Osteocyte (in vitro differentiated cells): ENCODE data around the gene ING5. TPM values are rescaled to one million over a fixed set of nuclear protein-coding genes. Genes with fewer than 3 reads are reported as not detected.

Source experiments
- DNase-seq: peaks from one replicate; pipeline ENCODE4 v3.0.0; 2021; ENCODE audit warnings: mixed read lengths; ENCODE audit not compliant: unreplicated experiment; ENCODE audit errors: extremely low spot score
- H3K27ac Mint-ChIP-seq: one replicate; pipeline ENCODE4 v1.8.0; 2021; ENCODE audit warnings: mild to moderate bottlenecking, mixed read lengths; ENCODE audit not compliant: unreplicated experiment
- H3K27me3 Mint-ChIP-seq: one replicate; pipeline ENCODE4 v1.8.0; 2021; ENCODE audit warnings: mixed read lengths; ENCODE audit not compliant: unreplicated experiment
- H3K36me3 Mint-ChIP-seq: one replicate; pipeline ENCODE4 v1.8.0; 2021; ENCODE audit warnings: mixed read lengths; ENCODE audit not compliant: unreplicated experiment
- H3K4me1 Mint-ChIP-seq: one replicate; pipeline ENCODE4 v1.8.0; 2021; ENCODE audit warnings: mixed read lengths; ENCODE audit not compliant: unreplicated experiment
- H3K4me3 Mint-ChIP-seq: one replicate; pipeline ENCODE4 v1.8.0; 2021; ENCODE audit warnings: mild to moderate bottlenecking, moderate library complexity, mixed read lengths; ENCODE audit not compliant: unreplicated experiment
- H3K9me3 Mint-ChIP-seq: one replicate; pipeline ENCODE4 v1.8.0; 2021; ENCODE audit warnings: mixed read lengths; ENCODE audit not compliant: unreplicated experiment
- total RNA-seq: library from RNA; stranded (reverse); gene quantifications from 2 replicates; pipeline ENCODE4 v1.2.1, GENCODE V29; 2021
- TF ChIP-seq, protein P1 (sequence below): fragments of 200-600 bp; sonication (generic); IDR thresholded peaks from 2 replicates; pipeline ENCODE4 v1.5.0; 2021; ENCODE audit warnings: antibody characterized with exemption, mild to moderate bottlenecking, moderate library complexity

Gene ING5
- total RNA-seq, 1 donor from 2014 or later: 32.0 TPM

DNA sequence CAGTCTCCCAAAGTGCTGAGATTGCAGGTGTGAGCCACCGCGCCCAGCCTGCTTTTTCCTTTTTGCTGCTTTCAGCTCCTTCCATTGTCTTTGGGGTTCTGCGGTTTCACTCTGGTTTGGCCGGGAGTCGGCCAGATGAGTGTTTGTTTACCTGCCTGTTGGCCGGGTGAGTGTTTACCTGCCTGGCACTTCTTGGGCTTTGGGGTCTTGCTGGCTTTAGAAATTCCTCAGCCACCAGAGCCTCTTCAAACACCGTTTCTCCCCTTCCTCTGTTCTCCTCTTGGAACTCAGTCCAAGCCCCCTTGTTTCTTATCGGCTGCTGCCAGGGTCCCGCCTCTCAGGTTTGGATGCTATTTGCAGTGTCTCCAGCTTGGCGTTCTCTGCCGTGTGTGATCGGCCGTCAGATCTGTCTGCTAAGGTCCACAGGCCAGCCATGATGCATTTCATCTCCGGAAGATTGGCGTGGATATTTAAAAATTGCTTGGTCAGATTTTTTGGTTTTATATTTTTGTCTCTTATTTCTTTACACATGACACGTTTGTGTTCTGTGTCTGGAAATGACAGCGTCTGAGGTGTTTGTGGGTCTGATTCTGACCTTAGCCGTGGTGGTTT is 60.6 kb downstream of the ING5 start:
- TF ChIP-seq, protein P1, sequence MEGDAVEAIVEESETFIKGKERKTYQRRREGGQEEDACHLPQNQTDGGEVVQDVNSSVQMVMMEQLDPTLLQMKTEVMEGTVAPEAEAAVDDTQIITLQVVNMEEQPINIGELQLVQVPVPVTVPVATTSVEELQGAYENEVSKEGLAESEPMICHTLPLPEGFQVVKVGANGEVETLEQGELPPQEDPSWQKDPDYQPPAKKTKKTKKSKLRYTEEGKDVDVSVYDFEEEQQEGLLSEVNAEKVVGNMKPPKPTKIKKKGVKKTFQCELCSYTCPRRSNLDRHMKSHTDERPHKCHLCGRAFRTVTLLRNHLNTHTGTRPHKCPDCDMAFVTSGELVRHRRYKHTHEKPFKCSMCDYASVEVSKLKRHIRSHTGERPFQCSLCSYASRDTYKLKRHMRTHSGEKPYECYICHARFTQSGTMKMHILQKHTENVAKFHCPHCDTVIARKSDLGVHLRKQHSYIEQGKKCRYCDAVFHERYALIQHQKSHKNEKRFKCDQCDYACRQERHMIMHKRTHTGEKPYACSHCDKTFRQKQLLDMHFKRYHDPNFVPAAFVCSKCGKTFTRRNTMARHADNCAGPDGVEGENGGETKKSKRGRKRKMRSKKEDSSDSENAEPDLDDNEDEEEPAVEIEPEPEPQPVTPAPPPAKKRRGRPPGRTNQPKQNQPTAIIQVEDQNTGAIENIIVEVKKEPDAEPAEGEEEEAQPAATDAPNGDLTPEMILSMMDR: no peak
- Mint-ChIP-seq H3K9me3 (no peaks in the 10 kb centered on the region), H3K36me3 (peaks cover 23% of the 10 kb centered on the region), H3K27me3 (no peaks in the 10 kb centered on the region), H3K4me3 (no peak overlapping the region), H3K4me1 (peaks cover 5% of the 10 kb centered on the region), H3K27ac (no peak overlapping the region)
- DNase-seq: no peak

DNA sequence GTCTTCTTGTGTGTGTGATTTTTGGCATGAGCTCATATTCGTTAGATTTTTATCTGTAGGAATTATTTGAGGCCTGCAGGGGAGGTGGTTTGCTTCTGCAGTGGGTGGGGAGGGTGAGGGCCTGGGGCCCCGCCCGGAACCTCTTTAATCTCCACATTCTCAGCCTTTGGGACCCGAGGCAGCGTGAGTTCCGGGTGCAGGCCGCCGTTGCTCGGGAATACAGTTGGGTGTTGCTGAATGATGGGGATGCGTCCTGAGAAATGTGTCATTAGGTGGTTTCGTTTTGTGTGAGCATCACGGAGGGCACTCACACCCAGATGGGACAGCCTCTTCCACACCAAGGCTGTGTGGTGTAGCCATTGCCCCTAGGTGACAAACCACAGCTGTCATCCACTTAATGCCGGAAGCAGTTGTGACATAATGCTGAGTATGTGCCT is 61.1 kb downstream of the ING5 start:
- Mint-ChIP-seq H3K36me3 (peaks cover 22% of the 10 kb centered on the region), H3K27me3 (no peaks in the 10 kb centered on the region), H3K4me1 (peaks cover 5% of the 10 kb centered on the region), H3K9me3 (no peaks in the 10 kb centered on the region), H3K27ac (no peak overlapping the region), H3K4me3 (no peak overlapping the region)
- TF ChIP-seq, protein P1: no peak
- DNase-seq: no peak

DNA sequence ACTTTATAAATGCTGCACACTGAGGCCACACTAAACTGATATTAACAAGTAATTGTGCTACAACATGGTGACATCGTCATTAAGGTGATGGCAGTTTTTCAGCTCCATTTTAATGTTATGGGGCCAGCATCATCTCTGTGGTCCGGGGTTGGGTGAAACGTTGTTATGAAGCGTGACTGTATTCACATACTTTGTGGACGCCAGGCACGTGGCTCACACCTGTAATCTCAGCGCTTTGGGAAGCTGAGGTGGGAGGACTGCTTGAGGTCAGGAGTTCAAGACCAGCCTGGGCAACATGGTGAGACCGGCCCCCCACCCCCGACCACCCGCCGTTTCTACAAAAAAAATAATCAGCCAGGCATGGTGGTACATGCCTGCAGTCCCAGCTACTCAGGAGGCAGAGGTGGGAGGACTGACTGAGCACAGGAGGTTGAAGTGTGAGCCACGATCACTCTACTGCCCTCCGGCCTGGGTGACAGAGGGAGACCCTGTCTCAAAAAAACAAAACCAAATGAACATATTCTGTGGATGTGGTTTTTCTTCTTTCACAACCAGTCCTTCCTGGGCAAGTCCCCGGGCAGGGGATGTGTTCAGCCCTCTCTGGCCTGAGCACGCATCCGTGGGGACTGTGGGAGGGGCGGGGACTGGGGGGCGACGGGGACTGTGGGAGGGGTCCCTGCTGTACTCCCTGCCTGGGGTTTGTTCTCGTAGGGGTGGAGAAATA is 61.9 kb downstream of the ING5 start:
- H3K4me1 Mint-ChIP-seq: peaks cover 5% of the 10 kb centered on the region

GRCh38 chr2:241764275-241765241 is 62.7 kb downstream of the ING5 start:
- no peak for DNase-seq
- no peak overlapping the region for H3K27ac Mint-ChIP-seq
- H3K36me3 Mint-ChIP-seq: peaks cover 14% of the 10 kb centered on the region
- H3K4me1 Mint-ChIP-seq: peaks cover 3% of the 10 kb centered on the region
- H3K9me3 Mint-ChIP-seq: no peaks in the 10 kb centered on the region
- H3K27me3 Mint-ChIP-seq: no peaks in the 10 kb centered on the region
- no peak overlapping the region for H3K4me3 Mint-ChIP-seq
- TF ChIP-seq, protein P1: no peak

More for the DNA sequence above, 61.9 kb downstream of the ING5 start:
- TF ChIP-seq, protein P1: no peak
- Mint-ChIP-seq H3K4me3 (no peak overlapping the region), H3K36me3 (peaks cover 18% of the 10 kb centered on the region), H3K9me3 (no peaks in the 10 kb centered on the region), H3K27me3 (no peaks in the 10 kb centered on the region), H3K27ac (no peak overlapping the region)
- no peak for DNase-seq
